ENCODE data around the gene SCN1B. TPM values are rescaled to one million over a fixed set of nuclear protein-coding genes. Genes with fewer than 3 reads are reported as not detected.
A peak's percentile ranks its signal among the peaks of the same experiment; 100 is the strongest.

The SCN1B gene
- total and polyA plus RNA-seq, 2 of the 13 experiments (the other 11 are each of a cell fraction or from before 2014, with no cell fraction given), result 2.7 to 20.1 TPM

DNA sequence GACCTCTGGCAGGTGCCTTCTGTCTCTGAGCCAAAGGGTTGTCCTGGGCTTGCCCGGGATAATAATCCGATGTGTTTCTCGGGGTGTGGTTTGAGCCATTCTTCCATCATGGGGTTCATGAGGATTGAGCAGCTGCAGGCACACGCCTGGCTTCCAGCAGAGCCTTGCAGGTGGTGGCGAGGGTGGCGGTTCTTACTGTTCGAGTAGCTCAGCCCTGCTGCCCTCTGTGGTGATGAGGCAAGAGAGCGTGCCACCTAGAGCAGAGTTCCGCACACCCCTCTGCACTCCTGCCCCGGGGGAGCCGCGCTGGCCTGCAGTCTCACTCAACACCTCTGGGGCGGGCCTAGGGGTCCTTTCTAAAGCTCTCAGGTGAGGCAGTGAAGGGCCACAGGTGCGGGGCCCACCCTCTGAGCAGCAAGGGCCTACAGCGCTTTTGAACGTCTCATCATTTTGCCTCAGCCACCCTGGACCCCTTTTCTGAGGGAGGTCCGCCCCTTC is 3.8 kb downstream of the SCN1B start (continued):
- TF ChIP-seq ZNF256 (CRISPR knock-in tag; conservative IDR thresholded peaks at IDR 0.05), result no peak
- no peak for TF ChIP-seq NR2F1 (CRISPR knock-in tag; IDR thresholded peaks at IDR 0.05)

DNA sequence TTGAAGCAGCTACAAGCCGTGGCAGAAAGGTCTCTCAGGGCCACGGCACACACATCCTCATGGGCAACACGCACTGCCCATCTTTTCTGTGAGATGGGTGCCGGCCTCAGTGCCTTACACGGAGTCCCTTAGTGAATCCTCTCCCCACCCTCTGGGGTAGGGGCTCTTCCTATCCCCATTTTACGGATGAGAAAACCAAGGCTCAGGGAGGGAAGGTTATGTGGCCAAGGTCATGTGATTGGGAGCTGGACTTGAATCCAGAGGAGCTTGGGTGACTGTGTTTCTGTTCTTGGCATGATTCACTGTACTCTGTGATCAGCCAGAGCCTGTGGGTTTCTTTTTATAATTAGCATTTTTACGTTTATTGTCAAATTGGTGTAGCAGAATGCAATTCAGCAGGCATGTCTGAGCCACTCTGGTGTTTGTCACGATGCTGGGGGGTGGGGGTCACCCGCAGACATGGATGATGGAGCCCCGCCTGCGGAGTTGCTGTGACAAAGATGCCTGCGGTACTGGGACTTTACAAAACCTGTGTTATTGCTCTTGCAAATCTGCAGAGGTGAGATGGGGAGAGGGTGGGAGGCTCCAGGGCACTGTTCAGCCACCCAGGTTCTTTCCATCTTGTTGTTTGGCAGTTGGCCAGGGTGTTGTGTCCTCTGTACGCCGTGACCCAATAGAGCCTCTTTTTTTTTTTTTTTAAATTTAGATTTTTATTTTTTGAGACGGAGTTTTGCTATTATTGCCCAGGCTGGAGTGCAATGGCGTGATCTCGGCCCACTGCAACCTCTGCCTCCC is 4.5 kb downstream of the SCN1B start:
- Histone ChIP-seq H2AFZ (ENCODE audit: low read length) (no peak overlapping the region), H3K27me3 (ENCODE audit: control insufficient read depth in 1 of 2, insufficient read depth in 2 of 2, low read length in 2 of 2) (peaks cover 0 to 4% of the 10 kb centered on the region in 2 experiments; a peak in 1 of 5 replicates), H3K4me3 (replicated peaks in 1 of 3; ENCODE audit: insufficient read depth in 1 of 3, low read depth in 2 of 3, low read length in 3 of 3) (no peak overlapping the region), H3K9ac (ENCODE audit: insufficient read depth, low read depth, low read length) (no peak overlapping the region), H3K27ac (ENCODE audit: extremely low read length, insufficient read depth, low read length) (no peak overlapping the region), H3K79me2 (ENCODE audit: insufficient read depth, low read length) (no peaks in the 10 kb centered on the region), H3K4me1 (ENCODE audit: insufficient read depth, low read length) (peaks cover 38% of the 10 kb centered on the region), H3K4me2 (ENCODE audit: low read depth, low read length) (no peak overlapping the region), H3K9me3 (ENCODE audit: low read length) (no peaks in the 10 kb centered on the region), H3K36me3 (replicated peaks in 1 of 2; ENCODE audit: control insufficient read depth in 1 of 2, insufficient read depth in 2 of 2, low read length in 2 of 2) (peaks cover 1 to 15% of the 10 kb centered on the region in 2 experiments; a peak in 1 of 5 replicates), H4K20me1 (ENCODE audit: insufficient read depth, low read length) (no peaks in the 10 kb centered on the region)
- no TSS peak for BruUV-seq (replicated peaks)
- POLR2A ChIA-PET, result interaction anchor here (1.0 to 1.1 kb wide), 2 partner anchors 10 to 29 kb away, joined by 3 read pairs; no protein-coding TSS in a partner anchor
- DNase-seq (ENCODE audit: low spot score), result no peak
- FAIRE-seq, result no peak
- CTCF ChIA-PET (ENCODE audit: low intra/inter-chr PET ratio, low total read pairs), result no interaction called here
- WGBS (ENCODE audit: low lambda C conversion rate), result 96% methylated on average over 17 of the region's 17 CpGs
- TF ChIP-seq ZNF629 (CRISPR knock-in tag; conservative IDR thresholded peaks at IDR 0.05) (peak; percentile 81), ZFYVE20 (CRISPR knock-in tag; IDR thresholded peaks at IDR 0.05; ENCODE audit: borderline replicate concordance, low read depth) (no peak), TOPORS (CRISPR knock-in tag; IDR thresholded peaks at IDR 0.05) (no peak), ZNF782 (CRISPR knock-in tag; IDR thresholded peaks at IDR 0.05; ENCODE audit: borderline replicate concordance) (no peak), YEATS4 (CRISPR knock-in tag; IDR thresholded peaks at IDR 0.05; ENCODE audit: borderline replicate concordance) (no peak)
- TF ChIP-seq, protein P1, sequence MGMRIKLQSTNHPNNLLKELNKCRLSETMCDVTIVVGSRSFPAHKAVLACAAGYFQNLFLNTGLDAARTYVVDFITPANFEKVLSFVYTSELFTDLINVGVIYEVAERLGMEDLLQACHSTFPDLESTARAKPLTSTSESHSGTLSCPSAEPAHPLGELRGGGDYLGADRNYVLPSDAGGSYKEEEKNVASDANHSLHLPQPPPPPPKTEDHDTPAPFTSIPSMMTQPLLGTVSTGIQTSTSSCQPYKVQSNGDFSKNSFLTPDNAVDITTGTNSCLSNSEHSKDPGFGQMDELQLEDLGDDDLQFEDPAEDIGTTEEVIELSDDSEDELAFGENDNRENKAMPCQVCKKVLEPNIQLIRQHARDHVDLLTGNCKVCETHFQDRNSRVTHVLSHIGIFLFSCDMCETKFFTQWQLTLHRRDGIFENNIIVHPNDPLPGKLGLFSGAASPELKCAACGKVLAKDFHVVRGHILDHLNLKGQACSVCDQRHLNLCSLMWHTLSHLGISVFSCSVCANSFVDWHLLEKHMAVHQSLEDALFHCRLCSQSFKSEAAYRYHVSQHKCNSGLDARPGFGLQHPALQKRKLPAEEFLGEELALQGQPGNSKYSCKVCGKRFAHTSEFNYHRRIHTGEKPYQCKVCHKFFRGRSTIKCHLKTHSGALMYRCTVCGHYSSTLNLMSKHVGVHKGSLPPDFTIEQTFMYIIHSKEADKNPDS (CRISPR knock-in tag; IDR thresholded peaks at IDR 0.05), result no peak
- in situ Hi-C loops (cut with HindIII; ENCODE audit: extremely low pct_ligation_motif_present, low pct_unique_long_range_greater_than_20kb), result no loop called here
- ATAC-seq, result no peak
- intact Hi-C loops (cut with micrococcal nuclease; ENCODE audit: unreplicated experiment), result no loop called here
